A673 (cell line): ENCODE data around the gene PSD.

ENCODE experiments used
- EZH2 ChIP-seq: fragments of 200-600 bp; sonication (generic); IDR thresholded peaks from 2 replicates; pipeline ENCODE4 v1.6.1; 2017; ENCODE audit warnings: borderline replicate concordance, low read depth, mild to moderate bottlenecking, mixed read lengths, antibody characterized with exemption, low read length; ENCODE audit not compliant: poor library complexity, severe bottlenecking
- TF ChIP-seq, protein P1 (sequence below): fragments of 300-800, 200-600 bp; sonication (generic); conservative IDR thresholded peaks from 2 replicates; pipeline ENCODE4 v1.5.1; 2017; ENCODE audit warnings: low read depth, mild to moderate bottlenecking, antibody characterized with exemption, low read length, moderate library complexity, mixed read lengths

- TF ChIP-seq, protein P1, sequence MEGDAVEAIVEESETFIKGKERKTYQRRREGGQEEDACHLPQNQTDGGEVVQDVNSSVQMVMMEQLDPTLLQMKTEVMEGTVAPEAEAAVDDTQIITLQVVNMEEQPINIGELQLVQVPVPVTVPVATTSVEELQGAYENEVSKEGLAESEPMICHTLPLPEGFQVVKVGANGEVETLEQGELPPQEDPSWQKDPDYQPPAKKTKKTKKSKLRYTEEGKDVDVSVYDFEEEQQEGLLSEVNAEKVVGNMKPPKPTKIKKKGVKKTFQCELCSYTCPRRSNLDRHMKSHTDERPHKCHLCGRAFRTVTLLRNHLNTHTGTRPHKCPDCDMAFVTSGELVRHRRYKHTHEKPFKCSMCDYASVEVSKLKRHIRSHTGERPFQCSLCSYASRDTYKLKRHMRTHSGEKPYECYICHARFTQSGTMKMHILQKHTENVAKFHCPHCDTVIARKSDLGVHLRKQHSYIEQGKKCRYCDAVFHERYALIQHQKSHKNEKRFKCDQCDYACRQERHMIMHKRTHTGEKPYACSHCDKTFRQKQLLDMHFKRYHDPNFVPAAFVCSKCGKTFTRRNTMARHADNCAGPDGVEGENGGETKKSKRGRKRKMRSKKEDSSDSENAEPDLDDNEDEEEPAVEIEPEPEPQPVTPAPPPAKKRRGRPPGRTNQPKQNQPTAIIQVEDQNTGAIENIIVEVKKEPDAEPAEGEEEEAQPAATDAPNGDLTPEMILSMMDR, result no peak
- TF ChIP-seq EZH2, result no peak
These were observed 2.8 kb upstream of the PSD start for GRCh38 chr10:102421507-102421756.
